B cell (primary cell): ENCODE results near the gene NUDT14. TPM values are rescaled to one million over a fixed set of nuclear protein-coding genes. Genes with fewer than 3 reads are reported as not detected.

Source experiments
- ATAC-seq: fragments of 200-7000 bp; cut with Tn5 transposase; one replicate; pipeline ENCODE4 v1.10.0; 2021; ENCODE audit warnings: low read depth, mild to moderate bottlenecking, moderate number of reproducible peaks, moderate library complexity
- CTCF ChIA-PET: fragments of 350-600 bp; sonication (Branson Sonifier 250); formaldehyde crosslinking; loops from one replicate; lab custom pipeline; 2021; ENCODE audit warnings: antibody characterized with exemption, inconsistent platforms; lab: Charles Lee
- POLR2A ChIA-PET: fragments of 350-600 bp; sonication (Branson Sonifier 250); formaldehyde crosslinking; loops from one replicate; lab custom pipeline; 2021; ENCODE audit warnings: antibody characterized with exemption; lab: Charles Lee
- DNase-seq: peaks from one replicate; pipeline ENCODE4 v3.0.0; 2013
- H2AFZ ChIP-seq: 2 replicates; pipeline ENCODE4 v1.6.1; 2012; ENCODE audit warnings: mild to moderate bottlenecking, low read depth, low read length; ENCODE audit not compliant: insufficient read depth, poor library complexity, severe bottlenecking
- H3K27ac ChIP-seq, 2 donors: 1 replicate in 1 of 2; 2 replicates in 1 of 2; pipeline ENCODE4 v1.5.1; 2012 to 2013; ENCODE audit warnings: low read length in 2 of 2, mild to moderate bottlenecking in 2 of 2, moderate library complexity in 1 of 2
- H3K27me3 ChIP-seq, 4 experiments: fragments of 200-600 bp in 1 of 4; sonication (generic) in 1 of 4; replicated peaks in 1 of 4; 1 replicate in 2 of 4; 2 replicates in 2 of 4; pipeline versions ENCODE4 v1.6.1 to v1.7.0; 2013 to 2016; ENCODE audit warnings: low read length in 3 of 4, mild to moderate bottlenecking in 2 of 4, mixed read lengths in 1 of 4, moderate library complexity in 1 of 4; ENCODE audit not compliant: insufficient read depth in 4 of 4, control insufficient read depth in 3 of 4; ENCODE audit errors: control extremely low read depth in 1 of 4
- H3K36me3 ChIP-seq, 2 experiments: replicated peaks in 1 of 2; 1 replicate in 1 of 2; 2 replicates in 1 of 2; pipeline versions ENCODE4 v1.6.1 to v1.7.1; 2013; ENCODE audit warnings: low read length in 1 of 2; ENCODE audit not compliant: insufficient read depth in 2 of 2, control insufficient read depth in 1 of 2; ENCODE audit errors: control extremely low read depth in 1 of 2, extremely low read depth in 1 of 2
- H3K4me1 ChIP-seq, 2 donors: fragments of 200-600 bp in 1 of 2; sonication (generic) in 1 of 2; 1 replicate in 1 of 2; 2 replicates in 1 of 2; pipeline versions ENCODE4 v1.5.1 to v1.6.1; 2013 to 2017; ENCODE audit warnings: low read length in 2 of 2; ENCODE audit not compliant: control insufficient read depth in 2 of 2, insufficient read depth in 2 of 2
- H3K4me2 ChIP-seq: replicated peaks from 2 replicates; pipeline ENCODE3; 2012; ENCODE audit warnings: mild to moderate bottlenecking, low read depth, low read length; ENCODE audit not compliant: poor library complexity, severe bottlenecking
- H3K4me3 ChIP-seq, 5 experiments: fragments of 200-600 bp in 1 of 5; sonication (generic) in 1 of 5; 1 replicate in 3 of 5; 2 replicates in 2 of 5; pipeline versions ENCODE4 v1.5.1 to v1.7.0; 2011 to 2016; ENCODE audit warnings: low read length in 4 of 5, mild to moderate bottlenecking in 4 of 5, low read depth in 2 of 5, control low read depth in 1 of 5, moderate library complexity in 1 of 5; ENCODE audit not compliant: insufficient read depth in 1 of 5; ENCODE audit errors: control extremely low read depth in 1 of 5, extremely low read depth in 1 of 5
- H3K79me2 ChIP-seq: fragments of 200-600 bp; sonication (generic); one replicate; pipeline ENCODE4 v1.6.0; 2016; ENCODE audit warnings: low read length; ENCODE audit not compliant: control insufficient read depth, insufficient read depth
- H3K9ac ChIP-seq: fragments of 200-600 bp; sonication (generic); 2 replicates; pipeline ENCODE4 v1.6.1; 2017; ENCODE audit warnings: mild to moderate bottlenecking, low read length, moderate library complexity
- H3K9me3 ChIP-seq, 3 donors: one replicate each; pipeline versions ENCODE4 v1.6.1 to v1.7.1; 2013; ENCODE audit warnings: low read length in 2 of 3; ENCODE audit not compliant: control insufficient read depth in 2 of 3, insufficient read depth in 1 of 3; ENCODE audit errors: control extremely low read depth in 1 of 3
- H4K20me1 ChIP-seq: 2 replicates; pipeline ENCODE4 v1.6.0; 2012; ENCODE audit warnings: mild to moderate bottlenecking, low read length; ENCODE audit not compliant: insufficient read depth, control insufficient read depth, poor library complexity, severe bottlenecking
- H3K27ac Mint-ChIP-seq: one replicate; pipeline ENCODE4 v1.8.0; 2021; ENCODE audit warnings: mixed read lengths
- H3K27me3 Mint-ChIP-seq: one replicate; pipeline ENCODE4 v1.8.0; 2021; ENCODE audit warnings: mixed read lengths
- H3K4me1 Mint-ChIP-seq: one replicate; pipeline ENCODE4 v1.8.0; 2021; ENCODE audit warnings: mixed read lengths
- H3K4me3 Mint-ChIP-seq: one replicate; pipeline ENCODE4 v1.8.0; 2021; ENCODE audit warnings: mixed read lengths
- H3K9me3 Mint-ChIP-seq: one replicate; pipeline ENCODE4 v1.8.0; 2022; ENCODE audit warnings: mixed read lengths; ENCODE audit not compliant: insufficient read depth
- CTCF ChIP-seq: fragments of 200-600 bp; IDR thresholded peaks from one replicate; pipeline ENCODE4 v1.8.0; 2022; ENCODE audit warnings: antibody characterized with exemption, mild to moderate bottlenecking
- EZH2 ChIP-seq: IDR thresholded peaks from 2 replicates; pipeline ENCODE4 v1.6.1; 2012; ENCODE audit warnings: borderline replicate concordance, low read depth, mild to moderate bottlenecking, moderate library complexity, low read length; ENCODE audit not compliant: insufficient read depth, poor library complexity, severe bottlenecking
- WGBS: methylation state at CpG from one replicate; pipeline ENCODE4 v1.1.5; 2013; ENCODE audit warnings: missing lambda C conversion rate; ENCODE audit not compliant: insufficient coverage; 5-methylcytosine and 5-hydroxymethylcytosine counted together
- intact Hi-C: fragments of 100-400 bp; cut with micrococcal nuclease; formaldehyde crosslinking; loops from one replicate; pipeline ENCODE4 v1.10.0; 2022
- polyA plus RNA-seq: library from polyadenylated mRNA; depleted of rRNA; stranded (reverse); fragments of >200 nt; gene quantifications from 2 replicates; pipeline ENCODE4 v1.2.3, GENCODE V29; 2012
- total RNA-seq, 2 donors: library from RNA; stranded (reverse); fragments of 120-200 nt in 1 of 2; gene quantifications; 1 replicate in 1 of 2; 2 replicates in 1 of 2; pipeline versions ENCODE4 v1.2.3 to v1.2.4, GENCODE V29; 2013 to 2022

Gene NUDT14
- total and polyA plus RNA-seq, 2 donors (not counting 1 experiment from before 2014, with no cell fraction given): 17.4 to 31.6 TPM

- Mint-ChIP-seq H3K27me3 (no peaks in the 10 kb centered on the region), H3K4me3 (no peak overlapping the region), H3K27ac (no peak overlapping the region), H3K4me1 (no peaks in the 10 kb centered on the region), H3K9me3 (no peaks in the 10 kb centered on the region)
- no peak overlapping the region for H2AFZ ChIP-seq
- no peaks in the 10 kb centered on the region for H3K4me1 ChIP-seq
- H3K27ac ChIP-seq: no peak overlapping the region
- no peaks in the 10 kb centered on the region for H3K36me3 ChIP-seq
- TF ChIP-seq EZH2 (no peak), CTCF (no peak)
- ChIA-PET POLR2A (no interaction called here), CTCF (no interaction called here)
- 93% methylated on average over 26 of the region's 27 CpGs for WGBS
- no peaks in the 10 kb centered on the region for H3K27me3 ChIP-seq
- no peaks in the 10 kb centered on the region for H4K20me1 ChIP-seq
- H3K4me3 ChIP-seq: no peak overlapping the region
- intact Hi-C loops: no loop called here
- H3K9me3 ChIP-seq: no peaks in the 10 kb centered on the region
- no peak overlapping the region for H3K4me2 ChIP-seq
- no peak for ATAC-seq
- no peak overlapping the region for H3K9ac ChIP-seq
- H3K79me2 ChIP-seq: no peaks in the 10 kb centered on the region
- no peak for DNase-seq
Measured at GRCh38 chr14:105148604-105149145, 32.4 kb downstream of the NUDT14 start.

- H3K4me1 ChIP-seq: no peaks in the 10 kb centered on the region
- DNase-seq (no peak), ATAC-seq (no peak)
- Mint-ChIP-seq H3K4me3 (no peak overlapping the region), H3K9me3 (no peaks in the 10 kb centered on the region), H3K27me3 (no peaks in the 10 kb centered on the region), H3K27ac (no peak overlapping the region), H3K4me1 (no peaks in the 10 kb centered on the region)
- H4K20me1 ChIP-seq: no peaks in the 10 kb centered on the region
- CTCF ChIA-PET: no interaction called here
- H2AFZ ChIP-seq: no peak overlapping the region
- no peaks in the 10 kb centered on the region for H3K9me3 ChIP-seq
- TF ChIP-seq CTCF (no peak), EZH2 (no peak)
- 93% methylated on average over 55 of the region's 62 CpGs for WGBS
- intact Hi-C loops: no loop called here
- POLR2A ChIA-PET: no interaction called here
- H3K4me2 ChIP-seq: no peak overlapping the region
- H3K27me3 ChIP-seq: no peaks in the 10 kb centered on the region
- no peaks in the 10 kb centered on the region for H3K79me2 ChIP-seq
- H3K36me3 ChIP-seq: no peaks in the 10 kb centered on the region
- H3K9ac ChIP-seq: no peak overlapping the region
- no peak overlapping the region for H3K27ac ChIP-seq
- H3K4me3 ChIP-seq: no peak overlapping the region
Measured at GRCh38 chr14:105147671-105148603, 33.2 kb downstream of the NUDT14 start.
